ENCODE data around the gene IFT43.

DNA sequence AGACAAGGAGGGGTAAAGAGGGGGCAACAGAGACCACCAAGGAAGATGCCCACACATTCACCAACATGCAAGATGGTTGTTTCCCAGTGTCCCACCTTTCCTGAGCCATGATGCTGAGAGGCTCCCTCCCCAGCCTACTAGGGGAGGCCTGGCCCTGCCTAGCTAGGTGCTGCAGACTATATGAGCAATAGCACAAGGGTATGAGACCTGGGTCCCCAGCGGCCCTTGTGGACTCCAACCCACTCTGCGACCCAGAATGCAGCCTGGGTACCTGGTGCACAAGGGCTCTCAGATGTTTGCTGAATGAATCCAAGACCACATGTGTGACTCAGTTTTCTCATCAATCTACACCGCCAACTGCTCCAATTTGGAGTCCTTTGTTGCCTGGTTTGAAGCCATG, 17.7 kb upstream of the IFT43 start:
- TF ChIP-seq, protein P1, sequence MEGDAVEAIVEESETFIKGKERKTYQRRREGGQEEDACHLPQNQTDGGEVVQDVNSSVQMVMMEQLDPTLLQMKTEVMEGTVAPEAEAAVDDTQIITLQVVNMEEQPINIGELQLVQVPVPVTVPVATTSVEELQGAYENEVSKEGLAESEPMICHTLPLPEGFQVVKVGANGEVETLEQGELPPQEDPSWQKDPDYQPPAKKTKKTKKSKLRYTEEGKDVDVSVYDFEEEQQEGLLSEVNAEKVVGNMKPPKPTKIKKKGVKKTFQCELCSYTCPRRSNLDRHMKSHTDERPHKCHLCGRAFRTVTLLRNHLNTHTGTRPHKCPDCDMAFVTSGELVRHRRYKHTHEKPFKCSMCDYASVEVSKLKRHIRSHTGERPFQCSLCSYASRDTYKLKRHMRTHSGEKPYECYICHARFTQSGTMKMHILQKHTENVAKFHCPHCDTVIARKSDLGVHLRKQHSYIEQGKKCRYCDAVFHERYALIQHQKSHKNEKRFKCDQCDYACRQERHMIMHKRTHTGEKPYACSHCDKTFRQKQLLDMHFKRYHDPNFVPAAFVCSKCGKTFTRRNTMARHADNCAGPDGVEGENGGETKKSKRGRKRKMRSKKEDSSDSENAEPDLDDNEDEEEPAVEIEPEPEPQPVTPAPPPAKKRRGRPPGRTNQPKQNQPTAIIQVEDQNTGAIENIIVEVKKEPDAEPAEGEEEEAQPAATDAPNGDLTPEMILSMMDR (IDR thresholded peaks at IDR 0.05), result no peak
- TF ChIP-seq EP300 (IDR thresholded peaks at IDR 0.05), result no peak
